GM12874 (cell line): ENCODE measurements around the gene WDR19.

Experiments used
- TF ChIP-seq, protein P1 (sequence below): IDR thresholded peaks from 2 replicates; pipeline ENCODE4 v1.5.1; 2011; ENCODE audit warnings: low read depth, mild to moderate bottlenecking, control low read depth, low read length, moderate library complexity; ENCODE audit not compliant: insufficient read depth

WDR19 gene

DNA sequence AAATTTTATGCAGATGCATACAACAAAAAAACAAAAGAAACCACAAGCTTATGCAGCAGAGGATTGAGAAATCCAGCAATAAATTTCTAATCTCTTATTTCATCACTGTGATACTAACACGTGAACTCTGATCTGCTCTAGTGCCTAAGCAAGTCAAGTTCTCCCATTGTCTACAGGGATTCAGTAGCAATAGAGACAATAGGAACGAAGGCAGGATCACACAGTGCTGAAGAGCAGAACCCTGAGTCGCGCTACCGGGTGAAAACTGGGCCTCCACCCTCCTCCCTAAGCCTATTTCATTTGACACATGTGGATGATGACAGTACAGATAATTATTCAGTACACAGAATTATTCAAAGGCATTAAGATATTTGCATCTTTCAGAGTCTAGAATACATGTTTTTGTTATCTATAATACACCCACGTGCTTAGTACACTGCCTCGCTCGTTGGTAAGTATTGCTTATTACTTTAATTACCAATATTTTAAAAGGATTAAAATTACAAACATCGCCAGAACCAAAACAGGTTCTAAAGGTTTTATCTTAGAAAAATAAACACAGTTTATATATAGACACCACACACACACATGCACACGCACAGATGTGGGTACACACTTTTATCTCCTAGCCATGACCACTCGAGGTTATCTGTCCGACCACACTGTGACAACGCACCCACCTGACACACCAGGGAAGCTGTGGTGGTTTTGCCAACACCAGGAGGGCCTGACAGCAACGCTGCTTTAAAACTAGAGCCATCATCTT, 123.8 kb downstream of the WDR19 start:
- TF ChIP-seq, protein P1, sequence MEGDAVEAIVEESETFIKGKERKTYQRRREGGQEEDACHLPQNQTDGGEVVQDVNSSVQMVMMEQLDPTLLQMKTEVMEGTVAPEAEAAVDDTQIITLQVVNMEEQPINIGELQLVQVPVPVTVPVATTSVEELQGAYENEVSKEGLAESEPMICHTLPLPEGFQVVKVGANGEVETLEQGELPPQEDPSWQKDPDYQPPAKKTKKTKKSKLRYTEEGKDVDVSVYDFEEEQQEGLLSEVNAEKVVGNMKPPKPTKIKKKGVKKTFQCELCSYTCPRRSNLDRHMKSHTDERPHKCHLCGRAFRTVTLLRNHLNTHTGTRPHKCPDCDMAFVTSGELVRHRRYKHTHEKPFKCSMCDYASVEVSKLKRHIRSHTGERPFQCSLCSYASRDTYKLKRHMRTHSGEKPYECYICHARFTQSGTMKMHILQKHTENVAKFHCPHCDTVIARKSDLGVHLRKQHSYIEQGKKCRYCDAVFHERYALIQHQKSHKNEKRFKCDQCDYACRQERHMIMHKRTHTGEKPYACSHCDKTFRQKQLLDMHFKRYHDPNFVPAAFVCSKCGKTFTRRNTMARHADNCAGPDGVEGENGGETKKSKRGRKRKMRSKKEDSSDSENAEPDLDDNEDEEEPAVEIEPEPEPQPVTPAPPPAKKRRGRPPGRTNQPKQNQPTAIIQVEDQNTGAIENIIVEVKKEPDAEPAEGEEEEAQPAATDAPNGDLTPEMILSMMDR: no peak

DNA sequence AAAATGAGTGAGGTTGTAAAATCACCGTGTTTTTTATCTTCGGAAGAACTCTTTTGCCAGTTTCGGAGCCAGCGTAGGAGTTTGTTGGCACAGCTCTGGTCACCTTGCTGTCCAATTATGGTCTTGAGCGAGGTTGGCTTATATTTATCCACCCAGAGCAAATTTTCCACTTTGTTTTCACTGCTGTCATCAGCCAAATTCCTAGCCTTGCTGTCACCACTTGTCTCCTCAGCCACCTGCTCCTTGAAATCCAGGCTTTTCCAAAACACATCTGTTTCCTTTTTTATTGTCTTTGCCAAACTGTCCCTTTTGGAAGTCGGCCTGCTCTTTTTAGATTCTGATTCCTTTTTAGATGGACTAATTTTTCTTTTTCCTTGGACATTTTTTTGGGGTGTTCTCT, 126.3 kb downstream of the WDR19 start:
- TF ChIP-seq, protein P1: no peak

DNA sequence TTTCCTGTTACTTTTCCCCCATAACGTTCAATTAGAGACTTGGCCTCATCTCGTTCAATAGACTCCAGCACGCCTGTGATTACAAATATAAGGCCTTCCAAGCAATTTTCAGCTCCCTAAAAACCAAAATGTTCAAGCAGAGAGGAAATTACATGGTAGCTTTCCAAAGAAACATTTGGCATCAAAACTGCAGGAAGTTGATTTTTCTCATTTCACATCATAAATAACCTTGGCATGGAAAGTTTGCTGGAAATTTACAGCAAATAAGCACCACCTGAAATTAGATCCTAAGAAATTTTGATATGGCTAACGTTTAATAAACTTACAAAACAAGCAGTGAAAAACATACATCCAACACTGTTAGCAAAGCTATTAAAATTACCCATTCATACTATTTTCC, 130.5 kb downstream of the WDR19 start:
- TF ChIP-seq, protein P1: no peak

DNA sequence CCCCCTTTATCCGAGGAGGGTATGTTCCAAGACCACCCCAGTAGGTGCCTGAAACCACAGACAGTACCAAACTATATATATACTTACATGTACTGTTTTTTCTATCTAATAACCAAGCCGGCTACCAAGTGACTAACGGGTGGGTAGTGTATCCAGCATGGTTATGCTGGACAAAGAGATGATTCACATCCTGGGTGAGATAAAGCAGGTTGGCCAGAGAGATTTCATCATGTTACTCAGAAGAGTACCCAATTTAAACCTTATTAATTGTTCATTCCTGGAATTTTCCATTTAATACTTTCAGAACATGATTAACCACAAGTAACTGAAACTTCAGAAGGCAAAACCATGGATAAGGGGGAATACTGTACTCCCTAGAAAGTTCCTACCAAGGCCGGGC, 137.3 kb downstream of the WDR19 start:
- TF ChIP-seq, protein P1: no peak

DNA sequence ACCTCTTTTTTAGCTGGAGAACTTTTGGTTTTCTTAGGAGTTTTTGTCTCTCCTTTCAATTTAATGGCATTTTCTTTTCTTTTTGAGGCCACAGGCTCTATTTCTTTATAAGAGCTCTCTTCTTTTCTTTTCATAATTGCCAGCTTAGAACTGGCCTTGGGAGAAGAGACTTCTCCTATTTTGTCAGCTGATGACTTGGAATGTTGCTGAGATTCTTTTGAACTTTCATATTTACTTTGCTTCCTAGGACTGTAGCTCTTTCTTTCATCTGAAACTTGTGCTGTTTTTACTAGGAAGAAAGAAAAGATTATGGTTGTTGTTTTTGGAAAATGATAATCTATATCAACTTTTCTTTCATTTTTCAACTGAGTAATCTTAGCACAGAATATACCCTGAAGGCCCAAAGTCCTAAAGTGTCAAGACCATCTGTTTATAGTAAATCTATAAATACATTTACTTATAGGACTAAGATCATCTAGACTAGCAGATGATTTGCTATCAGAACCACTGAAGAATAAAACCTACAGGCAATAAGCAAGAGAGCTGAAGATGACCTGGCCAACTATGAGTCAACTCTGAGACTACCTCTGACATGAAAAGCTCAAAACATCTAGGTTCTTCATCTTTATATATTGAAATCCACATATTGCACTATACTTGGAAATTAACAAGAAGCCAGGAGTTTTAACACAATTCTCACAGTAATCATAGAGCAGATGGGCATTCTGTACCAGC, 138.2 kb downstream of the WDR19 start:
- TF ChIP-seq, protein P1: no peak

DNA sequence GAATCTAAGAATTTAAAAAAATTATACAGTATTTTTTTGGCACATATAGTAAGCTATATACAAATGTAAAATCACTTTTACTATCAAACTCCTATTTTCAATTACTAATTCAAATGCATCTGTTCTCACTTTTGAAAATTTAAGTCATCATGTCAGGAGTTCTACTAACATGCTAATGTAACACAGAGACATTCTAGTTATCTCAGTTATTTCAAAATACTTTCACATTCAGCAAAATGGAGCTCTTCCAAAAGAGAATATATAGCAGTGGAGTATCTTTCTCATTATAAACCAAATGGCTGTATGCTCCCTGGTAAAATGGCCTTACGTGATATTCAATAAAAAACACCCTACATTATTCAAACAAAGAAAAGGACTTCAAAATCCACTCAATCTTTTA, 141.5 kb downstream of the WDR19 start:
- TF ChIP-seq, protein P1: no peak

DNA sequence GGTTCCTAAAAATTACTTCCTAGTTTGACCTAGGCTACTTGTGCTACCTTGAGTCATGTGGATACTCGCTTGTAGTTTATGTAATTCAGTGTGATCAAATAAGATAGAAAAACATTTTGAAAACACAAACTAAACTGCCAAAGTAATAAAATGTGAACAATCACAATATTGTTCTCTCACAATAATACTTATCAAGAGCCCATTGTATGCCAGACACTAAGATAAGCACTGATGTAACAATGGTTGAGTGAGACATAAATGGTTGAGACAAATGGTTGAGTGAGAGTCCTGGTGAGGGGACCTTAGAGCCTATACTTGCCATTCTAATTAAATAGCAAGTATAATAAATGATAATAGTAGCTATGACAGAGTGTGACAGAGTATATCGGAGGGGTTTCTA, 142.1 kb downstream of the WDR19 start:
- TF ChIP-seq, protein P1: no peak
